HEK293T (cell line): ENCODE measurements around the gene RGS3.
A peak's percentile ranks its signal among the peaks of the same experiment; 100 is the strongest.

Experiments
- CTCF ChIA-PET: fragments of 350-600 bp; formaldehyde crosslinking; extraction: SDS; loops from one replicate; lab custom pipeline; 2021; ENCODE audit warnings: antibody characterized with exemption, inconsistent platforms; lab: Yijun Ruan, JAX
- POLR2A ChIA-PET: fragments of 350-600 bp; formaldehyde crosslinking; extraction: SDS; loops from one replicate; lab custom pipeline; 2020; ENCODE audit warnings: antibody characterized with exemption, inconsistent platforms; lab: Yijun Ruan, JAX
- DNase-seq: peaks from one replicate; pipeline ENCODE4 v3.0.0; 2012; ENCODE audit warnings: mixed read lengths; ENCODE audit errors: extremely low spot score
- ARNT ChIP-seq: fragments of 450-650 bp; IDR thresholded peaks from 2 replicates; pipeline ENCODE4 v1.6.1; 2017; ENCODE audit warnings: mild to moderate bottlenecking
- BHLHE40 ChIP-seq: fragments of 450-650 bp; IDR thresholded peaks from 2 replicates; pipeline ENCODE4 v1.6.1; 2016; ENCODE audit warnings: mild to moderate bottlenecking, moderate library complexity, borderline replicate concordance
- CTBP1 ChIP-seq: fragments of 450-650 bp; IDR thresholded peaks from 2 replicates; pipeline ENCODE4 v1.6.1; 2016; ENCODE audit warnings: borderline replicate concordance
- ELF4 ChIP-seq: fragments of 450-650 bp; IDR thresholded peaks from 2 replicates; pipeline ENCODE4 v1.6.1; 2017; ENCODE audit warnings: antibody characterized with exemption
- FOXA1 ChIP-seq: fragments of 450-650 bp; IDR thresholded peaks from 2 replicates; pipeline ENCODE4 v1.6.1; 2016; ENCODE audit warnings: mild to moderate bottlenecking
- FOXK2 ChIP-seq: fragments of 450-650 bp; IDR thresholded peaks from 2 replicates; pipeline ENCODE4 v1.6.1; 2016; ENCODE audit warnings: mild to moderate bottlenecking
- FOXM1 ChIP-seq: fragments of 450-650 bp; IDR thresholded peaks from 2 replicates; pipeline ENCODE4 v1.6.1; 2017; ENCODE audit warnings: mild to moderate bottlenecking, borderline replicate concordance
- HDGF ChIP-seq: fragments of 450-650 bp; IDR thresholded peaks from 2 replicates; pipeline ENCODE4 v1.6.1; 2017; ENCODE audit warnings: antibody characterized with exemption, borderline replicate concordance
- L3MBTL2 ChIP-seq: fragments of 450-650 bp; conservative IDR thresholded peaks from 2 replicates; pipeline ENCODE4 v1.6.1; 2016; ENCODE audit warnings: mild to moderate bottlenecking
- LEF1 ChIP-seq: fragments of 450-650 bp; IDR thresholded peaks from 2 replicates; pipeline ENCODE4 v1.6.1; 2017; ENCODE audit warnings: mild to moderate bottlenecking, borderline replicate concordance
- NFRKB ChIP-seq: fragments of 450-650 bp; IDR thresholded peaks from 2 replicates; pipeline ENCODE4 v1.6.1; 2016; ENCODE audit warnings: mild to moderate bottlenecking, moderate library complexity
- SP1 ChIP-seq: fragments of 450-650 bp; IDR thresholded peaks from 2 replicates; pipeline ENCODE4 v1.6.1; 2017
- SUZ12 ChIP-seq: fragments of 450-650 bp; IDR thresholded peaks from 2 replicates; pipeline ENCODE4 v1.6.1; 2016; ENCODE audit warnings: mild to moderate bottlenecking
- TARDBP ChIP-seq: fragments of 450-650 bp; IDR thresholded peaks from 2 replicates; pipeline ENCODE4 v1.6.1; 2016
- ZNF384 ChIP-seq: fragments of 450-650 bp; IDR thresholded peaks from 2 replicates; pipeline ENCODE4 v1.6.1; 2016
- TF ChIP-seq, protein P1 (sequence below): fragments of 450-650 bp; IDR thresholded peaks from 2 replicates; pipeline ENCODE4 v1.6.1; 2016

RGS3 gene

GRCh38 chr9:113564498-113565237 is 101.1 kb downstream of the RGS3 start:
- CTCF ChIA-PET, result no interaction called here
- POLR2A ChIA-PET, result no interaction called here
- TF ChIP-seq ZNF384, result no peak
- no peak for TF ChIP-seq L3MBTL2
- TF ChIP-seq TARDBP, result no peak
- TF ChIP-seq SUZ12, result no peak
- no peak for TF ChIP-seq NFRKB
- TF ChIP-seq SP1, result no peak
- TF ChIP-seq ARNT, result no peak
- TF ChIP-seq ELF4, result no peak
- no peak for TF ChIP-seq FOXM1
- no peak for DNase-seq

GRCh38 chr9:113566016-113566711 is 102.6 kb downstream of the RGS3 start:
- ChIA-PET POLR2A (no interaction called here), CTCF (interaction anchor here (0.6 kb wide), 1 partner anchor 110 kb away, joined by 5 read pairs; no protein-coding TSS in a partner anchor)
- DNase-seq, result no peak

GRCh38 chr9:113566712-113567071 is 103.2 kb downstream of the RGS3 start:
- POLR2A ChIA-PET, result no interaction called here
- no peak for TF ChIP-seq TARDBP
- TF ChIP-seq HDGF, result no peak
- TF ChIP-seq ARNT, result no peak
- TF ChIP-seq CTBP1, result no peak
- TF ChIP-seq NFRKB, result no peak
- TF ChIP-seq ZNF384, result no peak
- DNase-seq, result no peak
- CTCF ChIA-PET, result no interaction called here

More at GRCh38 chr9:113566016-113566711, 102.6 kb downstream of the RGS3 start:
- TF ChIP-seq NFRKB (no peak), LEF1 (no peak), BHLHE40 (no peak), ARNT (no peak), L3MBTL2 (no peak), FOXM1 (no peak), SUZ12 (no peak), FOXK2 (no peak), ZNF384 (no peak), HDGF (no peak), CTBP1 (no peak), FOXA1 (no peak), TARDBP (no peak), SP1 (no peak)
- TF ChIP-seq, protein P1, sequence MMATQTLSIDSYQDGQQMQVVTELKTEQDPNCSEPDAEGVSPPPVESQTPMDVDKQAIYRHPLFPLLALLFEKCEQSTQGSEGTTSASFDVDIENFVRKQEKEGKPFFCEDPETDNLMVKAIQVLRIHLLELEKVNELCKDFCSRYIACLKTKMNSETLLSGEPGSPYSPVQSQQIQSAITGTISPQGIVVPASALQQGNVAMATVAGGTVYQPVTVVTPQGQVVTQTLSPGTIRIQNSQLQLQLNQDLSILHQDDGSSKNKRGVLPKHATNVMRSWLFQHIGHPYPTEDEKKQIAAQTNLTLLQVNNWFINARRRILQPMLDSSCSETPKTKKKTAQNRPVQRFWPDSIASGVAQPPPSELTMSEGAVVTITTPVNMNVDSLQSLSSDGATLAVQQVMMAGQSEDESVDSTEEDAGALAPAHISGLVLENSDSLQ, result no peak

DNA sequence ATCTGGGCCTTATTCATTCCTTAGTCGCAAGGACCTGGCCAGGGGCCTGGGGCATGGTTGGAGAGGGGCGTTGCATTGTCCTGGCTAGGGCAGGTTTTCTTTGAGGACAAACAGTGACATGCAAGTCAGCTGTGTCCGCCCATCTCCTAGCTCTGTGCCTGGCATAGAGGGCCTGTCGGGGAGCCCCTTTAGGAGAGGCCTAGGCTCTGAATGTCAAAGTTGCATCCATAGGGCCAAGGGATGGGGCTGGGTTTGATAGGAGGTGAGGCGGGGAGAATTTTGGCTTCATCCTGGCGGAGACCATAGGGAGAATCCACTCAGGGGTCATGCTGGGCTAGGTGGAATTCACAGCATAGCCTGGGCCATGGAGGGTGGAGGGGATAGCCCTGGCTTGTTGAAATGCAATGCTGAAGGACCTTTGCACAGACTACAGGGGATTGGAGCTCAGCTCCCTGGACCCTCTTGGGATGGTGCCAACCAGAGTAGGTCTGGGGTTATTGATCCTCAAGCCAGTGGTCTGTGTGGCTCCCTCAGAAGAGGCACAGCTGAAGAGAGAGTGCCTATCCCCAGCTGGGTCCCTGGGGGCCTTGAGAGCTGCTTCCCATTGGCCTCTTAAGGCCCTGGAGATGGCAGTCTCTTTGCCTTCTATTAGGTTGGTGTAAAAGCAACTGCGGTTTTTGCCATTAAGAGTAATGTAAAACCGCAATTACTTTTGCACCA is 104.0 kb downstream of the RGS3 start:
- CTCF ChIA-PET, result no interaction called here
- no peak for DNase-seq
- no peak for TF ChIP-seq BHLHE40
- no peak for TF ChIP-seq FOXA1
- TF ChIP-seq FOXK2, result no peak
- no peak for TF ChIP-seq ZNF384
- TF ChIP-seq L3MBTL2, result no peak
- peak; percentile 31; the same call in 1 of the 2 replicates for TF ChIP-seq ELF4
- TF ChIP-seq TARDBP, result no peak
- POLR2A ChIA-PET, result no interaction called here

DNA sequence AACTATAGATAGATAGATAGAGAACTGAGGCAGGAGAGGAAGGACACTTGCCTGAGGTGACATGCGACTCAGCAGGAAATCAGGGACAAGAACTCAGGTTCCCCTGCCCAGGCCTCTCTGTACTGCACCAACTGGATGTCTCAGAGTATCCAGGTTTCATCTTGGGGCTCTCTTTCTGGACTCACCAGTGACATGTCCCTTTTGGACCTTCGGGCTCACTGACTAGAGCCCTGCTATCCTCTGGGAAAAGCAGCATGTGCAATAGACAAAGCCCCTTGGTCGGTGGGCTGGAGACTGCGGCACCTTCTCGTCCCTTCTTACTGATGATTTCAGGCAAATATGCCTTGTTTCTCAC is 104.5 kb downstream of the RGS3 start:
- no peak for DNase-seq
- ChIA-PET POLR2A (no interaction called here), CTCF (no interaction called here)
- no peak for TF ChIP-seq HDGF
- TF ChIP-seq L3MBTL2, result no peak
- no peak for TF ChIP-seq CTBP1
- no peak for TF ChIP-seq FOXK2
- no peak for TF ChIP-seq SP1
- TF ChIP-seq FOXM1, result no peak
- no peak for TF ChIP-seq ARNT
- no peak for TF ChIP-seq LEF1
- TF ChIP-seq SUZ12, result no peak
- no peak for TF ChIP-seq BHLHE40

GRCh38 chr9:113568571-113569321 is 105.2 kb downstream of the RGS3 start:
- CTCF ChIA-PET, result no interaction called here
- TF ChIP-seq HDGF (no peak), LEF1 (no peak), SP1 (no peak), ELF4 (no peak), NFRKB (no peak), FOXA1 (no peak), TARDBP (no peak), SUZ12 (no peak), ARNT (no peak), ZNF384 (no peak), BHLHE40 (no peak), CTBP1 (no peak), FOXM1 (no peak), FOXK2 (no peak), L3MBTL2 (no peak)
- TF ChIP-seq, protein P1, result no peak
- POLR2A ChIA-PET, result no interaction called here
- no peak for DNase-seq
